ENCODE data around the gene TIMP1. TPM values are rescaled to one million over a fixed set of nuclear protein-coding genes. Genes with fewer than 3 reads are reported as not detected.

The TIMP1 gene
- total RNA-seq, 1 donor from 2014 or later = 479 TPM

- Histone ChIP-seq H3K4me3 (ENCODE audit: insufficient read depth, low read depth, low read length) (no peak overlapping the region), H3K27ac (ENCODE audit: low read depth, low read length) (no peak overlapping the region), H2AFZ (ENCODE audit: low read depth, low read length) (no peak overlapping the region), H3K36me3 (ENCODE audit: insufficient read depth, low read length) (no peaks in the 10 kb centered on the region), H3K9ac (ENCODE audit: low read length) (no peak overlapping the region), H3K4me2 (ENCODE audit: low read length) (no peak overlapping the region), H3K27me3 (ENCODE audit: insufficient read depth, low read length) (no peaks in the 10 kb centered on the region), H3K4me1 (ENCODE audit: insufficient read depth, low read length) (no peaks in the 10 kb centered on the region), H3K9me3 (ENCODE audit: insufficient read depth, low read depth, low read length) (no peaks in the 10 kb centered on the region), H3K79me2 (ENCODE audit: insufficient read depth, low read length) (no peaks in the 10 kb centered on the region), H4K20me1 (ENCODE audit: insufficient read depth, low read length) (no peaks in the 10 kb centered on the region)
- H3K9me3 Mint-ChIP-seq (ENCODE audit: unreplicated experiment) = no peaks in the 10 kb centered on the region
- H3K27ac Mint-ChIP-seq (ENCODE audit: unreplicated experiment) = no peak overlapping the region
- no peaks in the 10 kb centered on the region for H3K27me3 Mint-ChIP-seq (ENCODE audit: low read depth, unreplicated experiment)
- FAIRE-seq = no peak
- no peak for TF ChIP-seq CTCF (IDR thresholded peaks at IDR 0.05; ENCODE audit: insufficient read depth, low read depth, low read length)
- TF ChIP-seq EZH2 (IDR thresholded peaks at IDR 0.05; ENCODE audit: insufficient read depth, low read length) = no peak
- DNase-seq (ENCODE audit: low read depth) = no peak
- H3K36me3 Mint-ChIP-seq (ENCODE audit: low read depth, unreplicated experiment) = no peaks in the 10 kb centered on the region
- H3K4me1 Mint-ChIP-seq (ENCODE audit: low read depth, unreplicated experiment) = no peaks in the 10 kb centered on the region
- H3K4me3 Mint-ChIP-seq (ENCODE audit: unreplicated experiment) = no peak overlapping the region
Measured at GRCh38 chrX:47605024-47605423, 22.8 kb downstream of the TIMP1 start.

GRCh38 chrX:47607091-47607490 is 24.9 kb downstream of the TIMP1 start:
- Histone ChIP-seq H3K79me2 (ENCODE audit: insufficient read depth, low read length) (no peaks in the 10 kb centered on the region), H4K20me1 (ENCODE audit: insufficient read depth, low read length) (no peaks in the 10 kb centered on the region), H3K4me2 (ENCODE audit: low read length) (no peak overlapping the region), H3K36me3 (ENCODE audit: insufficient read depth, low read length) (no peaks in the 10 kb centered on the region), H3K4me1 (ENCODE audit: insufficient read depth, low read length) (no peaks in the 10 kb centered on the region), H3K4me3 (ENCODE audit: insufficient read depth, low read depth, low read length) (no peak overlapping the region), H3K9me3 (ENCODE audit: insufficient read depth, low read depth, low read length) (no peaks in the 10 kb centered on the region), H2AFZ (ENCODE audit: low read depth, low read length) (no peak overlapping the region), H3K27ac (ENCODE audit: low read depth, low read length) (no peak overlapping the region), H3K27me3 (ENCODE audit: insufficient read depth, low read length) (no peaks in the 10 kb centered on the region), H3K9ac (ENCODE audit: low read length) (no peak overlapping the region)
- Mint-ChIP-seq H3K27ac (ENCODE audit: unreplicated experiment) (no peak overlapping the region), H3K36me3 (ENCODE audit: low read depth, unreplicated experiment) (no peaks in the 10 kb centered on the region), H3K27me3 (ENCODE audit: low read depth, unreplicated experiment) (no peaks in the 10 kb centered on the region), H3K4me3 (ENCODE audit: unreplicated experiment) (no peak overlapping the region), H3K4me1 (ENCODE audit: low read depth, unreplicated experiment) (no peaks in the 10 kb centered on the region), H3K9me3 (ENCODE audit: unreplicated experiment) (no peaks in the 10 kb centered on the region)
- TF ChIP-seq EZH2 (IDR thresholded peaks at IDR 0.05; ENCODE audit: insufficient read depth, low read length) (no peak), CTCF (IDR thresholded peaks at IDR 0.05; ENCODE audit: insufficient read depth, low read depth, low read length) (no peak)
- peak; percentile 82 for FAIRE-seq
- no peak for DNase-seq (ENCODE audit: low read depth)

- Histone ChIP-seq H3K36me3 (ENCODE audit: insufficient read depth, low read length) (no peaks in the 10 kb centered on the region), H2AFZ (ENCODE audit: low read depth, low read length) (no peak overlapping the region), H3K27ac (ENCODE audit: low read depth, low read length) (no peak overlapping the region), H3K9ac (ENCODE audit: low read length) (no peak overlapping the region), H3K27me3 (ENCODE audit: insufficient read depth, low read length) (no peaks in the 10 kb centered on the region), H3K4me1 (ENCODE audit: insufficient read depth, low read length) (no peaks in the 10 kb centered on the region), H3K79me2 (ENCODE audit: insufficient read depth, low read length) (no peaks in the 10 kb centered on the region), H4K20me1 (ENCODE audit: insufficient read depth, low read length) (no peaks in the 10 kb centered on the region), H3K9me3 (ENCODE audit: insufficient read depth, low read depth, low read length) (no peaks in the 10 kb centered on the region), H3K4me2 (ENCODE audit: low read length) (no peak overlapping the region), H3K4me3 (ENCODE audit: insufficient read depth, low read depth, low read length) (no peak overlapping the region)
- DNase-seq (ENCODE audit: low read depth) (no peak), FAIRE-seq (no peak)
- H3K4me3 Mint-ChIP-seq (ENCODE audit: unreplicated experiment) = no peak overlapping the region
- no peaks in the 10 kb centered on the region for H3K27me3 Mint-ChIP-seq (ENCODE audit: low read depth, unreplicated experiment)
- TF ChIP-seq CTCF (IDR thresholded peaks at IDR 0.05; ENCODE audit: insufficient read depth, low read depth, low read length) (no peak), EZH2 (IDR thresholded peaks at IDR 0.05; ENCODE audit: insufficient read depth, low read length) (no peak)
- H3K4me1 Mint-ChIP-seq (ENCODE audit: low read depth, unreplicated experiment) = no peaks in the 10 kb centered on the region
- no peaks in the 10 kb centered on the region for H3K36me3 Mint-ChIP-seq (ENCODE audit: low read depth, unreplicated experiment)
- H3K27ac Mint-ChIP-seq (ENCODE audit: unreplicated experiment) = no peak overlapping the region
- peaks cover 2% of the 10 kb centered on the region for H3K9me3 Mint-ChIP-seq (ENCODE audit: unreplicated experiment)
Measured at GRCh38 chrX:47608130-47608810, 26.0 kb downstream of the TIMP1 start.

Measured in astrocyte (in vitro differentiated cells and primary cell).